ENCODE data around the gene USP47.

The USP47 gene

GRCh38 chr11:11984563-11984962 is 142.8 kb downstream of the USP47 start:
- no peaks in the 10 kb centered on the region for H3K36me3 ChIP-seq (ENCODE audit: control insufficient read depth, insufficient read depth, low read length)
- no peak overlapping the region for H3K27ac ChIP-seq (ENCODE audit: insufficient read depth, low read length, poor library complexity, severe bottlenecking)
- H3K27me3 ChIP-seq (replicated peaks; ENCODE audit: control insufficient read depth, insufficient read depth, low read length, poor library complexity, severe bottlenecking): no peaks in the 10 kb centered on the region
- H3K4me3 ChIP-seq (ENCODE audit: insufficient read depth, low read depth, low read length, poor library complexity, severe bottlenecking): no peak overlapping the region
- H3K4me1 ChIP-seq (ENCODE audit: control insufficient read depth, insufficient read depth, low read length, poor library complexity, severe bottlenecking): no peaks in the 10 kb centered on the region
- no peak for DNase-seq
- H3K9me3 ChIP-seq (ENCODE audit: control insufficient read depth, low read length): no peaks in the 10 kb centered on the region

DNA sequence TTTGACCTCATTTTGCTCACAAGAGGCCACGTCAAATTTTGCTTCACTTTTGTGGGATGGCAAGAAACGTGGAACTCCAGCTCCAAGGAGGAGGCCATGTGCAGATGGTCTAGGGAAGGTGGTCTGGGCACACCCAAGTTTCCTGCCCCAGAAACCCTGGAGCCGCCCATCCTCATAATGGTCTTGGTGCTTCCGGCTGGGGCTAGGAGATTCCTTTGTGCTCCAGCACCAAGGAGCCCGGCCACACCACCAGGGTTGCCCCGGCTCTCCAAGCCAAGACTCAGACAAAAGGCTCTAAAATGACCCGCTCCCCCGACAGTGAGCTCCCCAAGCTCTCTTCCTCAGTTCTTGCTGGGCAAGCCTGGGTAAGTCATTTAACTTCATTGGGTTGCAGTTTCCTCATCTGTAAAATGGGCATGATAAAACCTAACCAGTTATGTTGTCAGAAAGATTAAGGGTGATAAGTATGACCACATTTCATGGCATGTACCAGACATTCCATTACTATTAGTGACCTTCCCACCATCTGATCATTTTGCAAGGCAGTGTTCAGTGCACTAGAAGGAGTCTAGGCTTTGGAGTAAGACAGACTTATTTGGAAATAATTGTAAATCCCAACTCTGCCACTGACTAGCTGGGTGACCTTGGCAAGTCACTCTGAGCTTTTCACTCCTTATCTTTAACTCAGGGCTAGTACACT is 143.4 kb downstream of the USP47 start:
- no peaks in the 10 kb centered on the region for H3K4me1 ChIP-seq (ENCODE audit: control insufficient read depth, insufficient read depth, low read length, poor library complexity, severe bottlenecking)
- no peaks in the 10 kb centered on the region for H3K9me3 ChIP-seq (ENCODE audit: control insufficient read depth, low read length)
- H3K27me3 ChIP-seq (replicated peaks; ENCODE audit: control insufficient read depth, insufficient read depth, low read length, poor library complexity, severe bottlenecking): no peaks in the 10 kb centered on the region
- H3K27ac ChIP-seq (ENCODE audit: insufficient read depth, low read length, poor library complexity, severe bottlenecking): no peak overlapping the region
- no peaks in the 10 kb centered on the region for H3K36me3 ChIP-seq (ENCODE audit: control insufficient read depth, insufficient read depth, low read length)
- DNase-seq: no peak
- H3K4me3 ChIP-seq (ENCODE audit: insufficient read depth, low read depth, low read length, poor library complexity, severe bottlenecking): no peak overlapping the region

DNA sequence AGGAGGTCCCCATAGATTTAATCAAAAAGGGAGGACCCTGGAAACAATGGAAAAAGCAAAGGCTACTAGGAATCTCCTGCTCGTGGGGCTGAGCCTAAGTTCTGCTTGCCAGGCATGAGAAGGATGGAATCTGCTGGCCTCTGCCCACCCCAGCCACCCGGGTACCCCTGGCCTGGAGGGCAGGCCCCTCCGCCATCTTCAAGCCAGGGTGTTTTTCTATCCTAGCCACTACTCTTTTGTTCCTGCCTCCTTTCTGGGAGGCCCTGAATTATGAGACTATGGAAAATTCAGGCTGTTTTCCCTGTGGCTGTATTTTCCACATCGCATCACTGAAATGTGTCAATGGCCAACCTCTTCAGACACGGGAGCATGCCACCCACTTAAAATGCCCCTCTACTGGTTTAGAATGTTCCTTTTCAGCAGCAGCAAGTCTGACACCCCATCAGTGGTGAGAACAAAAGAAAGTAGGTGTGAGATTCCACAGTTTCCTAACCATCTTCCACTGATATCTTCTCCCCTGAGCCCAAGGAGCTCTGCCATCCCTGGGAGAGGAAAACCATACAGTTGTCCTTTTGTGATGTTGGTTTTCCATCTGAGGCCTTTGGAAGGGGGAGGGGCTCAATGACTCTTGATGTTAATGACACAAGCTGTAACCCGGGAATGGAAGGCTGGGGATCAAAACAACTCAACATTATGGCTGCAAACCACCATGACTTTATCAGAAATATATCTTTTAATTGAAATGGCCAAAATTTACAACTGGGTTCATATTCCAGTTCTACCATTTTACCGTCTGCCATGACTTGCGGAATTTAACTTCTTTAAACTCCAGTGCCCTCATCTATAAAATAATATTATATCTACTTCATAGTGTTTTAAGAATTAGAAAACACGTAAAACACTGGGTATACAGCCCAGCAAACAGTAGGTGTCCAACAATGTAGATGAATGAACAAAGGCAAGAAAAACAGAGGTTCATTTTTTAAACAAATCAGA is 144.5 kb downstream of the USP47 start:
- Histone ChIP-seq H3K27ac (ENCODE audit: insufficient read depth, low read length, poor library complexity, severe bottlenecking) (no peak overlapping the region), H3K4me1 (ENCODE audit: control insufficient read depth, insufficient read depth, low read length, poor library complexity, severe bottlenecking) (no peaks in the 10 kb centered on the region), H3K27me3 (replicated peaks; ENCODE audit: control insufficient read depth, insufficient read depth, low read length, poor library complexity, severe bottlenecking) (no peaks in the 10 kb centered on the region), H3K9me3 (ENCODE audit: control insufficient read depth, low read length) (no peaks in the 10 kb centered on the region), H3K36me3 (ENCODE audit: control insufficient read depth, insufficient read depth, low read length) (no peaks in the 10 kb centered on the region), H3K4me3 (ENCODE audit: insufficient read depth, low read depth, low read length, poor library complexity, severe bottlenecking) (no peak overlapping the region)
- DNase-seq: no peak

DNA sequence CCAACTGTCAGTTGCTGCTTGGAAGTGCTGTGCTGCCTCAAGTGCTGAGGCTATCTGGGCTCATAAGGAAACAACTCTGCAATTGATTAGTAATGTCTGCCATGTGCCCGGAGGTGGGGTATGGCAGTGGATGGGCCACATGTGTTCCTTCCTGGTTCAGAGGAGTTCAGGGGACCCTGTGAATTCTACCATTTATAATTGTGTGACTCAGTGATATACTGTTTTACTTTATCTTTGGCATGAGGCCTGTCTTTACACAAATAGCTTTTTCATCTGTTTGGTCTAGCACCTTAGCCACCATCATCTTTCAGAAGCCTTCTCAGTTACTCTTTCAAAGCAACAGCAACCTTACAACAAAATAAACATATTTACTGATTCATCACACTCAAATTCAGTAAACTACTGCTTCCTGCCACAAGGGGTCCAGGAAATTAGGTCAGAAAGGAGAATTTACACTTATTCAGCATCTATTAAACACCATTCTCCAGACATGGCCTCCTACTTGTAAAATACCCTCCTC is 145.8 kb downstream of the USP47 start:
- no peaks in the 10 kb centered on the region for H3K4me1 ChIP-seq (ENCODE audit: control insufficient read depth, insufficient read depth, low read length, poor library complexity, severe bottlenecking)
- H3K36me3 ChIP-seq (ENCODE audit: control insufficient read depth, insufficient read depth, low read length): no peaks in the 10 kb centered on the region
- H3K27ac ChIP-seq (ENCODE audit: insufficient read depth, low read length, poor library complexity, severe bottlenecking): no peak overlapping the region
- H3K9me3 ChIP-seq (ENCODE audit: control insufficient read depth, low read length): no peaks in the 10 kb centered on the region
- H3K4me3 ChIP-seq (ENCODE audit: insufficient read depth, low read depth, low read length, poor library complexity, severe bottlenecking): no peak overlapping the region
- H3K27me3 ChIP-seq (replicated peaks; ENCODE audit: control insufficient read depth, insufficient read depth, low read length, poor library complexity, severe bottlenecking): no peaks in the 10 kb centered on the region
- no peak for DNase-seq

DNA sequence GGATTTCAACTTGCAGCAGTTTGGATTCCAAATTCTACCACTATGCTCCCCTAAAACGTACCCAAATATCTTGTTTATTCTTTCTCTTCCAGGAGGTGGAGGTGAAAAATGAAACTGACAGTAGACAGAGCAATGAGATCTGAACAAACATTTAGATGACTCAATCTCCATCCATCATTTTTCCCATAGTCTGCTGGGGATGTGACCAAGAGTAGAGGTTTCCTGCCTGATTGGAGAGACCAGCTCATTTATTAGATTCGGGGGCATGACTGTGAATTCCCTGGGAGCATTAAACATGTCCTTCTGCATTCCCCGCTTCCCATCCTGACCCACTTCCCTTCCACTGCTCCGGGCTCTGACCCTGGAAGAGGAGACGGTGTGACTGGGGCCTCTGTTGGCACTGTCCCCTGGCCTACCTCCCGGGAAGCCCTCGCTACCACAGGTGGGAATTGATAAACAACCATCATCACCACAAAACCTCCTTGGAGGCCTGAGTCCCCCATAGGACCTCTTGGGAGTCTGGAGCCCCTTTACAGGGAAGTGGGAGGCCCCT is 146.4 kb downstream of the USP47 start:
- no peaks in the 10 kb centered on the region for H3K9me3 ChIP-seq (ENCODE audit: control insufficient read depth, low read length)
- no peak overlapping the region for H3K4me3 ChIP-seq (ENCODE audit: insufficient read depth, low read depth, low read length, poor library complexity, severe bottlenecking)
- H3K4me1 ChIP-seq (ENCODE audit: control insufficient read depth, insufficient read depth, low read length, poor library complexity, severe bottlenecking): no peaks in the 10 kb centered on the region
- H3K36me3 ChIP-seq (ENCODE audit: control insufficient read depth, insufficient read depth, low read length): no peaks in the 10 kb centered on the region
- no peak for DNase-seq
- no peaks in the 10 kb centered on the region for H3K27me3 ChIP-seq (replicated peaks; ENCODE audit: control insufficient read depth, insufficient read depth, low read length, poor library complexity, severe bottlenecking)
- no peak overlapping the region for H3K27ac ChIP-seq (ENCODE audit: insufficient read depth, low read length, poor library complexity, severe bottlenecking)

DNA sequence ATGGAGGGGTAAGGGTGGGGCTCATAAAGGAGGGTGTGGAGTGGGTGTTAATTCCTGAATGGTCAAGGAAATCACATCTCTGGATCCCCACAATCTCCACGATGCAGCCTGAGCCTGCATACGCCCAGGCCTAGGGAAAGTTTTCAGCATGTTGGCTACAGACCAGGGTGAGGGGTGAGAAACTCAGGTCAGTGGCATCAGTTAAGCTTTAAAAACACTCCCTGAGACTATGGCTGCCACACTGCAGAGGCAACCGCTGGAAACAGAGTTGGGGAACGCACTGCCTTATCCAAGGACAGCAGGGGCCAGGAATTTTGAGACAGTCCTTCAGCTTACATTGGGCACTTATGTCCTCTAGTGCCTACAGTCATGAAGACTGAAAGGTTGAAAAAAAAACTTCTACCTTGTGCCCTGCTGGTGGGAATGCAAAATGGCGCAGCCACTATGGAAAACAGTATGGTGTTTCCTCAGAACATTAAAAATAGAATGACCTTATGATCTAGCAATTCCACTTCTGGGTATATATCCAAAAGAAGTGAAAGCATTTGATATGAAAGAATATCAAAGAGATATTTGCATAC is 147.0 kb downstream of the USP47 start:
- Histone ChIP-seq H3K27me3 (replicated peaks; ENCODE audit: control insufficient read depth, insufficient read depth, low read length, poor library complexity, severe bottlenecking) (no peaks in the 10 kb centered on the region), H3K27ac (ENCODE audit: insufficient read depth, low read length, poor library complexity, severe bottlenecking) (no peak overlapping the region), H3K4me1 (ENCODE audit: control insufficient read depth, insufficient read depth, low read length, poor library complexity, severe bottlenecking) (no peaks in the 10 kb centered on the region), H3K9me3 (ENCODE audit: control insufficient read depth, low read length) (no peaks in the 10 kb centered on the region), H3K4me3 (ENCODE audit: insufficient read depth, low read depth, low read length, poor library complexity, severe bottlenecking) (no peak overlapping the region), H3K36me3 (ENCODE audit: control insufficient read depth, insufficient read depth, low read length) (no peaks in the 10 kb centered on the region)
- DNase-seq: no peak

DNA sequence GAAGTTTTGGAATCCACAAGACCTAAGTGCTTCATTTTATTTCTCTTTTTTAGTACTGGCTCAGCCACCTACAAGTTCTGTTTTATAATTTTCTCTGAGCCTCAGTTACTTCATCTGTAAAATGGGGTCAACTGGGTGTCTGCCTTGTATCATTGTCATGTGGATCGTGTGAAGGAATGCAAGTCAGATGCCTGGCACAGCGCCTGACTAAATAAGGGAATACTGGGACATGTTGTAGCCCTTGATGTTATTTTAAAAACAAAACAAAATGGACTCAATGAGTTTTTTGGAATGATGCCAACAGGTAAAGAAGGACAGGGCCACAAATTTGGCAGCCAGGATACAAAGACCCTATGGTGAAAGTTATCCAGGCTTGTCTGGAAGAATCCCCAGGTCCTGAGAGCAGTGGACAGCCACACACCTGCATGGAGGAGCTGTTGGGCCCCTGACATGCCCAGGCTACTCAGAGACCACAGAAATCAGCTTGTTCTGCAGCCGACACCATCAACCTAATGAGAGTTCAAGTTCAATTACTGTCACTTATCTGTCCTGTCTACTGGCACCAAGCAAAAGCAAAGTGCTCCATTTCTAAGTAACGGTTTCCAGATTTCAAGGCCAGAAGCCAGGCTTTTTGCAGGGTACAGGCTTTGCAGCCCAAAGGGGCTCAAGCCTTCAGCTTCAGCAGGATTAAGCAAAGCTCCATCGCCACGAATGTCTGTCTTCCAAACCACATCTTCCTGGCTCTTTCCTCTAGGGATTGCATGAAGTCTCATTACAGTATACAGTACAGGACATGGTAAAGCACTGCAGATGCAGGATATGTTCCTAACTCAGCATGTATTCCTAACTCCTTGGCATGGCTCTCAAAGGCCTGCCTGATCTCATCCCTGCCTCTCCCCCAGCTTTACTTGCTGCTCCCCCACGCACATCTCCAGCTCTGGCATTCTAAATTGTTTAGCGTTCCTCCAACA is 148.3 kb downstream of the USP47 start:
- Histone ChIP-seq H3K9me3 (ENCODE audit: control insufficient read depth, low read length) (no peaks in the 10 kb centered on the region), H3K36me3 (ENCODE audit: control insufficient read depth, insufficient read depth, low read length) (no peaks in the 10 kb centered on the region), H3K27ac (ENCODE audit: insufficient read depth, low read length, poor library complexity, severe bottlenecking) (no peak overlapping the region), H3K4me1 (ENCODE audit: control insufficient read depth, insufficient read depth, low read length, poor library complexity, severe bottlenecking) (no peaks in the 10 kb centered on the region), H3K4me3 (ENCODE audit: insufficient read depth, low read depth, low read length, poor library complexity, severe bottlenecking) (no peak overlapping the region), H3K27me3 (replicated peaks; ENCODE audit: control insufficient read depth, insufficient read depth, low read length, poor library complexity, severe bottlenecking) (no peaks in the 10 kb centered on the region)
- no peak for DNase-seq

GRCh38 chr11:11992257-11993212 is 150.8 kb downstream of the USP47 start:
- Histone ChIP-seq H3K27ac (ENCODE audit: insufficient read depth, low read length, poor library complexity, severe bottlenecking) (no peak overlapping the region), H3K36me3 (ENCODE audit: control insufficient read depth, insufficient read depth, low read length) (no peaks in the 10 kb centered on the region), H3K4me3 (ENCODE audit: insufficient read depth, low read depth, low read length, poor library complexity, severe bottlenecking) (no peak overlapping the region), H3K27me3 (replicated peaks; ENCODE audit: control insufficient read depth, insufficient read depth, low read length, poor library complexity, severe bottlenecking) (no peaks in the 10 kb centered on the region), H3K9me3 (ENCODE audit: control insufficient read depth, low read length) (no peaks in the 10 kb centered on the region), H3K4me1 (ENCODE audit: control insufficient read depth, insufficient read depth, low read length, poor library complexity, severe bottlenecking) (no peaks in the 10 kb centered on the region)
- DNase-seq: no peak
